GM10266 (cell line): ENCODE data around the gene POLR3E.

ENCODE experiments used
- DNase-seq: peaks from one replicate; pipeline ENCODE4 v3.0.0; 2012; ENCODE audit errors: extremely low spot score
- CTCF ChIP-seq: IDR thresholded peaks from 2 replicates; pipeline ENCODE4 v1.5.1; 2012; ENCODE audit warnings: mild to moderate bottlenecking, low read depth; ENCODE audit not compliant: control insufficient read depth, insufficient read depth; ENCODE audit errors: missing control alignments

POLR3E gene

DNA sequence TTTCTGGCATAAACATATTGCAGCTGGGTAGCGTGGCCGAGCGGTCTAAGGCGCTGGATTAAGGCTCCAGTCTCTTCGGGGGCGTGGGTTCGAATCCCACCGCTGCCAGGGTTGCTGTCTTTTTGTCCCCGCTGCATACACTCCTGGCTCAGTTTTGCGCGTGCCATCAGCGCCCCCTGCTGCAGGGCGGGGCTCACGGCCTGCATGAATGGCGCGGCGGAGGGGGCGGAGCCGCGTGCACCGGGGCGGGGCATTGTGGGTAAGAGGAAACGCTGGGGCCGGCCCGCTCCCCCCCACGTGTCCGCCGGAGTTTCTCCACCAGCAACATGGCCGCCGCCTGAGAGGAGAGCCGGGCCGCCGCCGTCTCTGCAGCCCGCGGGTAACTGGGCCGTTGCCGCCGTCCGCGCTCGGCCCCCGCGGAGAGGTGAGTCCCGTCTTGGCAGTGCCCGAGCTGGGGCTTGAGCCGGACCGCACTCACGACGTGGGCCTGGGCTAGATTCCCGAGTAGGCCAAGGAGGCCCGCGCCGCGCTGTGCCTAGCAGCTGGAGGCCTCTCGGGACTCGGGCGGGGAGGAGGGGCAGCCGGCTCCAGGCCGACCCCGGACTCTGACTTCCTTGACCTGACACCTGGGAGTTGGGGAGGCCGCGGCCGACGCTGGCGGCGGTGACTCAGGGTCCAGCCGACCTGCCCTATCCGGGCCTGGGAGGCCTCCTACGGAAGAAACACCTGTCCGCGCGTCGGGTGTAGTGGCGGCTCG is at the start of gene POLR3E:
POLR3E (plus strand) TSS at position 296 of the 757 bp plus-strand sequence. CDS start 5,560 bp downstream, outside the sequence.
- DNase-seq = peak; percentile 95
- peak; percentile 96 for TF ChIP-seq CTCF

GRCh38 chr16:22250522-22250921 is 46.7 kb upstream of the POLR3E start:
- TF ChIP-seq CTCF = no peak
- no peak for DNase-seq

GRCh38 chr16:22252317-22252716 is 44.9 kb upstream of the POLR3E start:
- no peak for DNase-seq

DNA sequence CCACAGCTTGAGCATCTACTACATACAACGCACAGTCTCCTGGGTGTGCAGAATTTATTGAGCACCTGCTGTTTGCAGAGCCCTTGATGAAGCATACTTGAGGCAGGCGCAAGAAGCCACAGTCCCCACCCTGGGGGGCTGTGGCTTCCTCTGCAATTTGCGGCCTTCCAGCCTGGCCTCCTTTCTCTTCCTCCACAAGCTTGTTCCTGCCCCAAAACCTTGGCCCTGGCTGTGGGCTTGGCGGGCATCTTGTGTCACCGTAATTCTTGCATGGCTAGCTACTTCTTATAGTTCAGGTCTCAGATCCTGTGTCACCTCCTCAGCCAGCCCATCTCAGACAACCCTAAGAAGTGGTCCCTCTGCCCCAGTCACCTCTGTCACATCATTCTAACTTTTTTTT is 43.9 kb upstream of the POLR3E start:
- no peak for DNase-seq
- TF ChIP-seq CTCF = no peak

More at GRCh38 chr16:22252317-22252716, 44.9 kb upstream of the POLR3E start:
- no peak for TF ChIP-seq CTCF

- no peak for TF ChIP-seq CTCF
- no peak for DNase-seq
These were observed 41.9 kb upstream of the POLR3E start for GRCh38 chr16:22255335-22255734.

- no peak for TF ChIP-seq CTCF
- DNase-seq = no peak
These were observed 39.8 kb upstream of the POLR3E start for GRCh38 chr16:22257440-22257839.

DNA sequence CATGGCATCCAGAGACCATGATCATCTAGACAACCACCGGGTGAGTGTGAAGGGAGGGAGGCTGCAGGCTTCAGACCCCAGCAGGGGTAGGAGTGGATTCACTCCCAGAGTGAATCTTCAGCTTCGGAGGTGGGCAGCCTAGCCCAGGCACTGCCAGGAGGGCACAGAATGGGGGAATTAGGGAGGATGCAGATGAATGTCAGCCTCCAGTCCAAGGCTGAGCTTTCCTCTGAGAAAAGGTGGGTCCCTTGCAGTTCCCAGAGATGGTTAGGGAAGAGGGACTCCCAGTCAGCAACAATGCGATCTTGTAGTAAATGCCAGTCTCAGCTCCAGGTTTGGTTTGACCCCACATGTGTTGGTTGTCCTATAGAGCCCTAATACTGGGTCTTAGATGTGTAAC is 36.7 kb upstream of the POLR3E start:
- TF ChIP-seq CTCF = no peak

More for the DNA sequence above, 36.7 kb upstream of the POLR3E start:
- DNase-seq = no peak
